Measurements from ENCODE around the gene PCSK9.

- no peak for TF ChIP-seq POLR2A (IDR thresholded peaks at IDR 0.05)
- no peak for TF ChIP-seq CTCF (IDR thresholded peaks at IDR 0.05)
Measured at GRCh38 chr1:55070293-55071164, 31.2 kb downstream of the PCSK9 start.
